ENCODE data around the gene CEP170. TPM values are rescaled to one million over a fixed set of nuclear protein-coding genes. Genes with fewer than 3 reads are reported as not detected.

Gene CEP170
- total and polyA plus RNA-seq, 10 of the 15 experiments (the other 5 are each of a cell fraction or from before 2014, with no cell fraction given), result 15.0 to 67.3 (median 40.2) TPM

- DNase-seq (ENCODE audit: low read depth, low spot score), result no peak
- no TSS peak for BruUV-seq (replicated peaks)
- no peak for FAIRE-seq
- H3K4me1 ChIP-seq (ENCODE audit: control insufficient read depth, insufficient read depth, low read length), result no peaks in the 10 kb centered on the region; the same call in 1 of the 2 replicates
- H4K20me1 ChIP-seq (ENCODE audit: control insufficient read depth, insufficient read depth), result no peaks in the 10 kb centered on the region
- no peak overlapping the region for H3K9ac ChIP-seq (ENCODE audit: control insufficient read depth, insufficient read depth, low read length)
- H3K27ac ChIP-seq (ENCODE audit: control insufficient read depth, insufficient read depth), result no peak overlapping the region
- 83% methylated on average over 1 of the region's 1 CpG for WGBS (ENCODE audit: insufficient coverage, insufficient replicate concordance, low lambda C conversion rate, missing lambda C conversion rate)
- H3K9me3 ChIP-seq (replicated peaks; ENCODE audit: control insufficient read depth, insufficient read depth, low read length), result no peaks in the 10 kb centered on the region
- no peaks in the 10 kb centered on the region for H3K27me3 ChIP-seq (replicated peaks in 1 of 2; ENCODE audit: control insufficient read depth in 2 of 2, insufficient read depth in 2 of 2, low read length in 1 of 2)
- no peak for TF ChIP-seq HDAC6 (IDR thresholded peaks at IDR 0.05; ENCODE audit: unreplicated experiment)
- TF ChIP-seq NFYA (IDR thresholded peaks at IDR 0.05; ENCODE audit: borderline replicate concordance, low read depth, low read length), result no peak
- TF ChIP-seq JUNB (IDR thresholded peaks at IDR 0.05), result no peak
- TF ChIP-seq BCLAF1 (IDR thresholded peaks at IDR 0.05), result no peak
- TF ChIP-seq, protein P1, sequence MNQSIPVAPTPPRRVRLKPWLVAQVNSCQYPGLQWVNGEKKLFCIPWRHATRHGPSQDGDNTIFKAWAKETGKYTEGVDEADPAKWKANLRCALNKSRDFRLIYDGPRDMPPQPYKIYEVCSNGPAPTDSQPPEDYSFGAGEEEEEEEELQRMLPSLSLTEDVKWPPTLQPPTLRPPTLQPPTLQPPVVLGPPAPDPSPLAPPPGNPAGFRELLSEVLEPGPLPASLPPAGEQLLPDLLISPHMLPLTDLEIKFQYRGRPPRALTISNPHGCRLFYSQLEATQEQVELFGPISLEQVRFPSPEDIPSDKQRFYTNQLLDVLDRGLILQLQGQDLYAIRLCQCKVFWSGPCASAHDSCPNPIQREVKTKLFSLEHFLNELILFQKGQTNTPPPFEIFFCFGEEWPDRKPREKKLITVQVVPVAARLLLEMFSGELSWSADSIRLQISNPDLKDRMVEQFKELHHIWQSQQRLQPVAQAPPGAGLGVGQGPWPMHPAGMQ (IDR thresholded peaks at IDR 0.05; ENCODE audit: borderline replicate concordance), result no peak
- SMC1A ChIA-PET (ENCODE audit: uncharacterized antibody, unreplicated experiment), result no interaction called here
- ATAC-seq, result no peak
- H3K4me2 ChIP-seq (ENCODE audit: control insufficient read depth, insufficient read depth), result no peak overlapping the region
- CTCF ChIA-PET, result interaction anchor here (1.0 to 1.4 kb wide), 2 partner anchors 10 to 72 kb away, joined by 3 to 5 read pairs; no protein-coding TSS in a partner anchor
- intact Hi-C loops (cut with micrococcal nuclease; ENCODE audit: unreplicated experiment) (no loop called here), in situ Hi-C loops (cut with MboI) (no loop called here)
- H3K4me3 ChIP-seq, result no peak overlapping the region
- no peak overlapping the region for H2AFZ ChIP-seq (ENCODE audit: control insufficient read depth, low read depth, low read length)
- RAD21 ChIA-PET (ENCODE audit: unreplicated experiment), result no interaction called here
- peaks cover 1 to 6% of the 10 kb centered on the region in 2 experiments; a peak in 2 of 4 replicates for H3K36me3 ChIP-seq (ENCODE audit: control insufficient read depth in 2 of 2, insufficient read depth in 2 of 2, low read length in 1 of 2)
- POLR2A ChIA-PET, result no interaction called here
- H3K79me2 ChIP-seq (ENCODE audit: control insufficient read depth, insufficient read depth, low read length), result no peaks in the 10 kb centered on the region
These were observed 16.9 kb upstream of the CEP170 start for GRCh38 chr1:243271996-243272395.
